Epithelial cell of esophagus (primary cell): Measurements from ENCODE around the gene ZNF827.

Experiments
- DNase-seq: peaks from one replicate; pipeline ENCODE4 v3.0.0; 2010; ENCODE audit warnings: low read depth
- H3K4me3 ChIP-seq: 2 replicates; pipeline ENCODE4 v1.5.1; 2011; ENCODE audit warnings: mild to moderate bottlenecking, low read length, control low read depth
- CTCF ChIP-seq: IDR thresholded peaks from 2 replicates; pipeline ENCODE4 v1.5.1; 2011; ENCODE audit warnings: low read depth, mild to moderate bottlenecking, low read length, control low read depth, inconsistent platforms; ENCODE audit not compliant: insufficient read depth; ENCODE audit errors: missing control alignments

Gene ZNF827

GRCh38 chr4:145937971-145938611 lies 532 bp downstream of the ZNF827 start:
- DNase-seq: peak; percentile 47
- H3K4me3 ChIP-seq: peak overlapping the region; percentile 76
- no peak for TF ChIP-seq CTCF

- TF ChIP-seq CTCF: no peak
- H3K4me3 ChIP-seq: peak overlapping the region; percentile 76
- peak; percentile 34 for DNase-seq
Measured at GRCh38 chr4:145936997-145937901, 1.4 kb downstream of the ZNF827 start.

- DNase-seq: peak; percentile 59
- TF ChIP-seq CTCF: peak; percentile 36
Measured at GRCh38 chr4:145936142-145936996, 2.3 kb downstream of the ZNF827 start.

GRCh38 chr4:145935253-145936141 lies 3.1 kb downstream of the ZNF827 start:
- no peak for TF ChIP-seq CTCF
- peak overlapping the region; percentile 70 for H3K4me3 ChIP-seq
- no peak for DNase-seq

More at GRCh38 chr4:145936142-145936996, 2.3 kb downstream of the ZNF827 start:
- peak overlapping the region; percentile 70 for H3K4me3 ChIP-seq

- no peak for TF ChIP-seq CTCF
- H3K4me3 ChIP-seq: no peak overlapping the region
- DNase-seq: no peak
Measured at GRCh38 chr4:145934434-145935047, 4.1 kb downstream of the ZNF827 start.
